Stimulated activated CD4-positive, alpha-beta T cell treated with anti-CD3 and anti-CD28 coated beads, Interleukin-15, amount 100 ng/mL, for 48 hours (primary cell): ENCODE measurements around the gene SNX27.

Experiments used
- DNase-seq, 2 donors: peaks; one replicate each; pipeline ENCODE4 v3.0.0-alpha.2; 2020; ENCODE audit warnings: low read depth in 2 of 2

The SNX27 gene

DNA sequence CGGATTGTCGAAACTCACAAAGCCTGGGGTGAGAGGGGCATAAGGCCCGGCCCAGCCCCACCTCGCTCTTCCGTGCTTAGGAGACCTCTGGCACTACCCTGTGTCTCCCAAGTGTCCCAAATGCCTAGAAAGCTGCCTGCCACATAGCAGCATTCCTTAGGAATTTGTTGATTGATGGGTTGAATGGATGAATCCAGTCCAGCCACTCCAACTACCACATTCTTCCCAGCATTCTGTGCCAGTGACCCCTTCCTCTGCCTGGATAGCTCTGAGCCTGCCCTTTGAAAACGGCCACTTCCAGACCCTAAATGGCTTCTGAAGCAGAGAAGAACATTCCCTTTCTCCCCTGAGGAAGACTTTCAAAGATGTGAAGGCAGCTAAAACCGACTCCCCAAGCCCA, 93.3 kb downstream of the SNX27 start:
- no peak for DNase-seq

DNA sequence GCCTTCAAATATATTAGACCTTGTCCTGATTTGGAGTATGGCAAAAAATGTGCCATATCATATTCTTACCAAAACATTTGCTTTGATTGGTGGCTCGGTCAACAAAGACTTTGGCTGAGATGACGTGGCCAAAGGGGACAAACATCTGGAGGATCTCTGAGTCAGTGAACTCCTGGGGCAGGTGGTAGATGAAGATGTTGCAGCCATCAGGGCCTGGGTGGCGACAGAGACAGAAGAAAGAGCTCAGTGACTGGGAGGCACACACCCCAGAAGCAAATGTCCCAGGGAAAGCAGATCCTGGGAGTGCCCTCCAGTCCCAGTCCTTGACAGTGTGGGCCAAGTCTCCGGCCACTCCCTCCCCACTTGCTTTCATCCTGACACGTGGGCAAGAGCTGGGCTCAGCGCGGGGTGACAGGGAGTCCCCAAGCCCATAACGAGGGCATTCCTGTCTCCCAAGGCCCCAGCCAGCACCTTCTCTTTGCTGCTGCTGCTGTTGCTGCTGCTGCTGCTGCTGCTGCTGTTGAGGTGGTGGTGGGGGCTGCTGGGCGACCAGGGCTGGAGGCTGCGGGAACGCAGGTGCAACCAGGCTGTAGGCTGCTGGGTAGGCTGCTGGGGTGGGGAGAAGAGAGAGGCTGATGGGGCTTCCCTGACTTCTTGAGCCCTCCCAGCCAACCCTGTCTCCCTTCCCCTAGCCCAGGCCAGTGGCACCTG, 94.1 kb downstream of the SNX27 start:
- DNase-seq: no peak

DNA sequence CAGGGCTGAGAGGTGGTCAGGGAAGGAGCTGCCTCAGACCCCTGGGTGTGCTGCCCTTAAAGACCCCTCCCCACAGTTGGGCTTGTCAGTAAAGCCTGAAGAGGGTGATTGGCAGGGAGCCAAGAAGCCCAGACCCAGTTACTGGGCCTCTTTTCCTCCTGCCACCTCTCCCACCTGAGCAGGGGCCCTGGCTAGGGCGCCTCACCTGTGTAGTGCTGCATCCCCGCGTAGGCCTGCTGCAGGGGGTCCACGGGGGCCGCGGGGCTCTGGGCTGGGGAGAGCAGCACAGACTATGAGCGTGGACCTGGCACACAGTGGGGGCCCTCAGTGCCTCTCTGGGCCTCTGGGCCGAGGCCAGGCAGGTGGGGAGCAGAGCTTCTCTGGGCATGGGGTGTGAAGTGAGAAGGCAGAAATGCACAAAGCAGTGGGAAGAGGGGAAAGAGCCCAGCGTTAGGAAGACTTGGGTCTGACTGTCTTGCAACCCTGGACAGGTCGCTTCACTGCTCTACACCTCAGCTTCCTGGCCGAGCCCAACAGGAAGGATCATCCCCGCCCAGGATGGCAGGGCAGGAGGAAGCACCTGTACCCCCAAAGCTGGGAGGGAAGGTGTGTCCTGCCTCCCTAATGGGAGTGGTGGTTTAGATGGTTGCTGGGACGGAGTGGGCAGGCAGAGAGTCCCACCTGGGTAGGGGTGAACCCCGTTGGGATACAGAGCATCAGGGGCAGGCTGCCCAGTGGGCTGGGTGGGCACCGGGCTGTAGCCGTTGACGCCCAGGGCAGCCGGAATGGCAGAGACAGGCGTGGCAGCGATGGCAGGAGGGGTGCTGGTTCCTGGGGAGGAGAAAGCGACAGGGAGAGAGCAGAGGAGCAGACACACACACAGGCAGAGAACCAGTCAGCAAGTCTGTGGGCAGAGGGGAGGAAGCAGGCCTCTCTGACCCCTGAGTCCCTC, 94.9 kb downstream of the SNX27 start:
- DNase-seq: no peak

DNA sequence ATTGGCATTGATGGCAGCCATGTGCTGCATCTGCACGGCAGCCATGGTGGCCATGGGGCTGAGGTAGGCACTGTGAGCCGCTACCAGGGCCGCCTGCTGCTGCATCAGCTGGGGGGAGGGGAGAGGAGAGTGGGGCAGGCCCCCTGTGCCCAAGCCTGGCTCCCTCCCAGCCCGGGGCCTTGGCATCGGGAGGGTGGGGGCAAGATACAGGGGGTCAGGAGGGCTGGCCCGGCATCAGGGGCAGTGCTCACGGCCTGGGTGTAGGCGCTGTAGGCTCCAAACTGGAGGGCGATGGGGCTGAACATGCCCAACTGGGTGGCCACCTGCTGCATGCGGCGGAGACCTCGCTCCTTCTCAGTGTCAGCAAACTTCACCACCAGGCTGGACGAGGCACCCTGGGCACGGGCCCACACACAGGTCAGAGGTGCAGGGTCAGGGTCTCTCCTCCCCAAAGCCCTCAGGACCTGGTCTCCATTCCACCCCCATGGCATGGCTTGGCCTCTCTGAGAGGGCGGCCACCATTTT, 95.8 kb downstream of the SNX27 start:
- no peak for DNase-seq

DNA sequence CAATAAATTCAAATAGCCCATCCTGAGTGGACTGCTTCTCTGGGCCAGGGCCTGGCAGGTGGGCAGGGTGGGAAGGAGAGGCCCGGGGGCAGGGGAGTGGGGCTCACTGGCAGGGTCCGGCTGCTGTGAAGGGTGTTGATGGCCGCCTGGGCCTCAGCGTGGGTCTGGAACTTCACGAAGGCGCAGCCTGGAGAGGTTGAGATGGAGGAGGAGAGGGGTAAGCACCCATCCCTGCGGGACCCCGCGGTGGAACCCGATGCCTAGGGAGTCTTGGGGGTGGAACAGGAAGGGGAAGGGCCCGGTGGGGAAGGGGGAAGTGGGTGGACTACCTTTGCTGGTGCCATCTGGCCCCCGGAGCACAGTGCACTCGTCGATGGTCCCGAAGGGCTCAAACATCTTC, 97.0 kb downstream of the SNX27 start:
- no peak for DNase-seq

- peak in 1 of 2 donors; percentile 22 for DNase-seq
These were observed 98.5 kb downstream of the SNX27 start for GRCh38 chr1:151710187-151710840.

DNA sequence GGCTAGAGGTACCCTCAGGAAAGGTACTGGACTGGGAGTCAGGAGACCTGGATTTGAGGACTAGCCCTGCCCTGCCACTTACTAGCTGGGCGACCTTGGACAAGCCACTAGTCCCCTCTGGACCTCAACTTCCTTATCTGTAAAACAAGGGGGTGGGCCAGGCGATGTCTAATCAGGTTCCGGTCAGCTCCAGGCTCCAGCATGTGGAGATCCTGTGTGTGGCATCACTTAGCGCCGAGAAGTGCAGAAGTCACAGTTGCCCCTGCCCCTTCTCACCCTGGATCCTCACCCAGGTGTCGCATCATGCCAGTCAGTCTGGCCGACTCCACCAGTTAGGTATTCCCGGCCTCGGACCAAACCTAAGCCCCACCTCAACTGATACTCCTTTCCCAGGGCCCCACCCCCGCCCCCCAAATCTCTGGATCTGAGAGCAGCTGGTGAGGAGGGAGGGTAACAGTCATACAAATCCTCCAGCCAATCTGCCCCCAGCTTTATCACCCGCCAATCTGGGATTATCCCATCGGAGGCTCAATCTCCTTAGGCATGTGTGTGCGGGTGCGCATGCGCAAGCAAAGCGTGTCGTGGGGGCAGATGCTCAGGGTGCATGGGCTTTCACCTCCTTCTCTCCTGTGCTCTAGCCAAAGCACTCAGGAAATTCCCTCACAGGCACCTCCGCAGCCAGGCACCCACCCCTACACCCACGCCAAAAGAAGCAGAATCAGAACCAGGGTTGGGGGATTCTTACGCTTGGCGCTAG, 99.4 kb downstream of the SNX27 start:
- no peak for DNase-seq

GRCh38 chr1:151711951-151712350, 100.1 kb downstream of the SNX27 start:
- no peak for DNase-seq

DNA sequence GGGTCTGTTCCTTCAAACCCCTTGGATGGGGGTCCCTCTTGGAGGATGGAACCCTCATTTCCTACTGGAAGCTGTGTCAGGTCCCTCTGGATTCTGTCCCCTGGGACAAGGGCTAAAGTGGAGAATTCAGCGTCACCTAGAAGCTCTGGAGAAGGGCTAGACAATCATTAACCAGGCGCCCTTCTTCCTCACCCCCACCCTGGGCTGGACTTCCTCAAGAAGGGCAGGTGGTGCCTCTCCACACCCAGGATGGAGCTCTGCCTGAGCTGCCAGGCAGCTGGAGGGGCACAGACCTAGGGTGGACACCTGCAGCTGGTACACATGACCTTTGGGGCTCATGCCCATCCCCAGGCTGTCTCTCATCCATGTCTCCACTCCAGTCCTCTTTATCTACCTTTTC, 101.2 kb downstream of the SNX27 start:
- DNase-seq: no peak

GRCh38 chr1:151713874-151714273, 102.0 kb downstream of the SNX27 start:
- DNase-seq: no peak

DNA sequence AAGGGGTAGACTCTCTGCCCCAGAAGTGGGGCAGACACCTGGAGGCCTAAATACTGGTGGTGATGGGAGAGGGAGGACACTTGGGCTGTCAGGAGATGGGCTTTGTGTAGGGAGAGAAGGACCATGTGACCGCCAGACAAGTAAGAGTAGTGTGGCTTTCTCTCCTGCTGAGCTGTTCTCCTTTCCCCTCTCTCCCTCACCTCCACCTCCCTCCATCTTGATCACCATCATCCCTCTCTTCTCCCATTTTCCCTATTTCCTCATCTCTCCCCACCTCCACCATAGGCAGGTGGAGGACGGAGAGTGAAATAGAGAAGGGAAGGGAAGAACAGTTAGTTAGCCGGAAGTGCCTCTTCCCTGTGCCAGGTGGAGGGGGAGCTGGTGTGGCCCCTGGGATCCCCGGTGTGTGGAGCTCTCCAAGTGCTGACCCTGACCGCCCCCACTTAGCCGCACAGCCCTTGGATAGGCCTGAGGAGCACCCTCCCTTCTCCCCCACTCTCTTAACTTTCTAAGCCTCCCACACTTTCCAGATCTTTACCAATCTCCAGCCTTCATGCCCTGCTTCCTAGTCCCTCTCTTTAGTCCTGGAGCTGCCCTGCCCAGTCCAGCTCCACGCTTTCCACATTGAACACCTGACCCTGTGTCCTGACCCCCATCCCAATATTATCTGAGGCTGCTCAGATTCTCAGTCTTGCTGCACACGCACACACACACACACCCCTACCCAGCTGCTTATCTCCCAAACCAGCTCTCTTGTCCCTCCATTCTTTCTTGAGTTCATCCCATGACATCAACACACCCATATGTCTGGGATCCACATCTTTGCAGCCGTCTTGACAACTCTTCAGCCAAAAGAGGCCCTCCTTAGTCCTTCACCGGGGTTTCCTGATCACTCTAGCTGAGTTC, 103.2 kb downstream of the SNX27 start:
- DNase-seq: no peak

DNA sequence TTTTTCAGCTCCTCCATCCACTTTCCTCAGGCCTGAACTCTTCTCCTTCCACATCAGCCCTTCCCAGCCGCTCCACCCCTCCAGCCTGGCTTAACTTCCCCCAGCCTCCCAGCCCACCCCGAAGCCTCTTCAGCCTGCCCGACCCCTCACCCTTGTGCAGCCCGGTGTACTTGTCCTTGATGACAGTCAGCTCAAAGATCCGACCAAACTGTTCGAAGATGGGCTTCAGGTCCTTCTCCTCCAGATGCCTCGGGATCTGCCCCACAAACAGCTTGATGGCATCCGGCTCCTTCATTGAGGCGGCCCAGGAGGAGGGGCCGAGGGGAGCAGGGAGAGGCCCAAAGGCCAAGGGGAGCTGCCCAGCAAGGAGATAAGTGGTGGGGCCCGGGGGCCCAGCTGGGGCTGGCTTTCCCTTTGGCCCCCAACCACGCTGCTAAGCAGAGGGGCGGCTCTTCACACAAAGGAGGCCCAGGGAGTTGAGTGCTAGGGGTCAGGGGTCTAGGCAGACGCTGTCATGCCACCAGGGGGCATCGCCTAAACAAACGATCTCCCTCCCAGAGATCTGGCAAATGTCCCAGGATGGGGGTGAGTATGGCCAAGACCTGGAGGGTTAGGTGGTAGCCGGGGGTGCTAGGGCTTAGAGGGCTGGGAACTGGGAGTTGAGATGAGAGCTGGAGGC, 104.0 kb downstream of the SNX27 start:
- DNase-seq: no peak

DNA sequence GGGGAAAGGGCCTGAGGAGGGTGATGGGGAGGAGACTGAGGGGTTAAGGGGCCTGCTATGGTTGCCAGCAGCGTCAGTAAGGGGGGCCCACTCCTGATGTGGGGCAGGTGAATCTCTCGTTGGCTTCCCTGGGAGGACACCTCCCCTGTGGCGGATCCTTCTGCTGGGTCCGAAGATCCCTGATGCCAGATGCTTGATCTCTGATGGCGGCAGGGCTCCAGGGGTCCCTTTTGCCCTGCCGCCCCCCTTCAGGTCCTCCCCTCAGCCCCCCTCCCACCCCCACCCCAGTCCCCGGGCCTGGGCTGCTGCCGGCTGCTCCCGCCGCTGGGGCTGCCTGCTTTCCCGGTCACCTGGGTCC, 104.5 kb downstream of the SNX27 start:
- DNase-seq: no peak

DNA sequence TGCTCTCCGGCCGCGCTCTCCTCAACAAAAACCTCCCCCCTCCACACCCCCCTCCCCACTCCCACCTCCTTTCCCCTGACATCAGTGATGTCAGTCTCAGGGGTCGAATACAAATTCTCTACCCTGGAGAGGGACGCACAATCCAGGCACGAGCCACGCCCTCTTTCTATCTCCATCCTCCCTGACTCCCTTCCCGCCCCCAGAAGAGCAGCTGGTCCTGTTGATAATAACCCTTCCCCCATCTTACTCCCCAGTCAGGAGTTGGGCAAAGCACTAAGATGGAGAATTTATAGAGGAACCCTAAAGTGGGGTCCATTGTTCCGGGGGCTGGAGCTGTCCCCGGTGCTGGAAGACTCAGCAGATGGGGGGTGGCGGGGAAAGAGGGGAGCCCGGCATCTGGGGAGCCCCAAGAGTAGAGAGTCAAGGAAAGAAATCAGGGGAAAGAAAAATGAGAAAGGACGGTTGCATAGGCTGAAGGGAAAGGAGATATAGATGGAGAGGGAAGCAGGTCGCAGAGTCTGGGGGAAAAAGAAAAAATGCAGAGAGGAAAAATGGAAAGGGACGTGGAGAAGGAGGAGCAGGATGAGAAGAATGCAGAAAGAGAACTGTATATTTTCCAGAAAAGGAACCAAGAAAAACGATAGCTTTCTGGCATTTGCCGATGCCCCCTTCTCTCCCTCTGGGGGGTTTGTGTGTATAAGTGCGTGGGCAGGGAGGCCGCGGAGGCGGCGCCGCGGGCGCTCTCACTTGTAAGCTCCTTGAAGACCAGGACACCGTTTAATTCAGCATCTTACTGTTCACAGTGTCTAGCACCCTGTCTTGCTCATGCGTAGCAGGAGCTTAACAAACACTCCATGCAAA, 105.2 kb downstream of the SNX27 start, which contains the start of gene CELF3:
CELF3 (minus strand) TSS at position 33 of the 861 bp plus-strand sequence. CDS start 783 bp downstream, outside the sequence.
- no peak for DNase-seq

- no peak for DNase-seq
These were observed 106.2 kb downstream of the SNX27 start for GRCh38 chr1:151718011-151718431.

- DNase-seq: no peak
These were observed 106.8 kb downstream of the SNX27 start for GRCh38 chr1:151718666-151719065.

DNA sequence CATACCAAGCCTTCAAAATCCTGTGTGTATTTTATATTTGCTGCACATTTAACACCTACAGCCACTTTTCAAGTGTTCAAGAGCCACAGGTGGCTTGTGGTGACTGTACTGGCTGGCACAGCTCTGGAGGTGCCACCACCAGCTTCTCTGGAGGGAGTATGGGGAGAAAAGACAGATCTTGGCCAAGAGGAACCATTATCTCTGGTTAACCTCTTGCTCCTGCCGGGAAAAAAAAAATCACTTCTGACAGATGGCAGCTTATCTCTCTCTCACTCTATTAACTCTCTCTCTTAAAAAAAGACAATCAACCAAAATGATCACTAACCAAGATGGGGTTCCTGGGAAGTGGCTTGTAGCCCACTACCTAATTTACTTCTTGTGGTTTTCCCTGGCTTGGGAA, 108.3 kb downstream of the SNX27 start:
- DNase-seq: no peak

- DNase-seq: no peak
These were observed 108.7 kb downstream of the SNX27 start for GRCh38 chr1:151720554-151720953.
